DMS79 (cell line): ENCODE measurements around the gene MMEL1.
A peak's percentile ranks its signal among the peaks of the same experiment; 100 is the strongest.
"Not testable (repeated sequence)": the region's sequence is repeated elsewhere in the genome, so short reads cannot be mapped to it uniquely, and the experiment has no call there.

Source experiments
- DNase-seq: peaks from one replicate; lab custom pipeline; 2025; lab: John Stamatoyannopoulos, UW

MMEL1 gene

GRCh38 chr1:2590233-2591141 is 42.3 kb downstream of the MMEL1 start:
- DNase-seq = no peak

- DNase-seq = no peak
These were observed 43.2 kb downstream of the MMEL1 start for GRCh38 chr1:2589431-2590232.

GRCh38 chr1:2588661-2589430 is 44.0 kb downstream of the MMEL1 start:
- no peak for DNase-seq

- DNase-seq = no peak
These were observed 44.8 kb downstream of the MMEL1 start for GRCh38 chr1:2587860-2588571.

GRCh38 chr1:2587071-2587859 is 45.6 kb downstream of the MMEL1 start:
- no peak for DNase-seq

- DNase-seq = peak; percentile 98
These were observed 46.4 kb downstream of the MMEL1 start, which contains the start of gene PRXL2B for GRCh38 chr1:2586154-2587070. Gene PRXL2B (plus strand): TSS chr1:2586777. CDS start chr1:2586886, 109 bp downstream.

- peak; percentile 49 for DNase-seq
These were observed 47.3 kb downstream of the MMEL1 start for GRCh38 chr1:2585318-2586092.

- no peak for DNase-seq
These were observed 48.0 kb downstream of the MMEL1 start for GRCh38 chr1:2584686-2585317.

- DNase-seq = peak; percentile 87
These were observed 48.9 kb downstream of the MMEL1 start for GRCh38 chr1:2583871-2584351.

GRCh38 chr1:2583331-2583791 is 49.5 kb downstream of the MMEL1 start:
- no peak for DNase-seq

- no peak for DNase-seq
These were observed 50.4 kb downstream of the MMEL1 start for GRCh38 chr1:2582391-2582790.

GRCh38 chr1:2580691-2581090 is 52.1 kb downstream of the MMEL1 start:
- DNase-seq = no peak

- no peak for DNase-seq
These were observed 54.1 kb downstream of the MMEL1 start for GRCh38 chr1:2578758-2579118.

- DNase-seq = not testable (repeated sequence)
These were observed 55.2 kb downstream of the MMEL1 start for GRCh38 chr1:2577565-2578075.

- DNase-seq = no peak
These were observed 56.8 kb downstream of the MMEL1 start for GRCh38 chr1:2575801-2576663.

- no peak for DNase-seq
These were observed 58.5 kb downstream of the MMEL1 start for GRCh38 chr1:2574350-2574749.
